Measurements from ENCODE around the gene HYKK. TPM values are rescaled to one million over a fixed set of nuclear protein-coding genes. Genes with fewer than 3 reads are reported as not detected.

Gene HYKK
- total and polyA plus RNA-seq, 2 of the 8 experiments (the other 6 are each of a cell fraction or from before 2014, with no cell fraction given), result 2.0 to 3.7 TPM

DNA sequence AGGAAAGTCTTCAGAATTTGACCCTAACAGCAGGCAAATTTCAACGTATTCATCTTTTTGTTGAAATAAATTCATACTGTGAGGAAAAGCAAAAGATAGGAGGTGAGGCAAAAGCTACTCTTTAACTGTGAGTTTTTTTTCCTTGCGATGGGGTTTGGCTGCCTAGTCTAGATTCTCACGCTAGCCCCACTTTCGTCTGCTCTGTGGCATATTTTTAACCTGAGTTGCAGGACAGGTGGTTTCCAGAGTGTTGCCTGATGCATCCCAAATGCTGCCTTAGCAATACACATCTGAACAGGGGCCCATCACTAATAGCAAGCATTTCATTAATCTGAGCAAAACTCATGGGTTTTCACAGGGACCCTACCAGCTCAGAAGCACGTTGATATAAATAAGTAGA, 44.5 kb downstream of the HYKK start:
- TF ChIP-seq SP4 (IDR thresholded peaks at IDR 0.05; ENCODE audit: low read length) (no peak), SP1 (IDR thresholded peaks at IDR 0.05; ENCODE audit: low read depth, low read length) (no peak), CBX8 (IDR thresholded peaks at IDR 0.05; ENCODE audit: borderline replicate concordance, low read depth, low read length) (no peak), EP300 (IDR thresholded peaks at IDR 0.05; ENCODE audit: borderline replicate concordance in 1 of 2, low read depth in 2 of 2, low read length in 2 of 2) (no peak), POLR2A (IDR thresholded peaks at IDR 0.05; ENCODE audit: control extremely low read depth in 1 of 2, low read depth in 2 of 2, low read length in 2 of 2) (no peak), RNF2 (IDR thresholded peaks at IDR 0.05; ENCODE audit: borderline replicate concordance, low read depth, low read length, missing control alignments, poor library complexity, severe bottlenecking) (no peak), CHD2 (IDR thresholded peaks at IDR 0.05; ENCODE audit: low read length) (no peak), TBP (IDR thresholded peaks at IDR 0.05; ENCODE audit: low read depth, low read length) (no peak)
- TF ChIP-seq, protein P1, sequence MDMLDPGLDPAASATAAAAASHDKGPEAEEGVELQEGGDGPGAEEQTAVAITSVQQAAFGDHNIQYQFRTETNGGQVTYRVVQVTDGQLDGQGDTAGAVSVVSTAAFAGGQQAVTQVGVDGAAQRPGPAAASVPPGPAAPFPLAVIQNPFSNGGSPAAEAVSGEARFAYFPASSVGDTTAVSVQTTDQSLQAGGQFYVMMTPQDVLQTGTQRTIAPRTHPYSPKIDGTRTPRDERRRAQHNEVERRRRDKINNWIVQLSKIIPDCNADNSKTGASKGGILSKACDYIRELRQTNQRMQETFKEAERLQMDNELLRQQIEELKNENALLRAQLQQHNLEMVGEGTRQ (IDR thresholded peaks at IDR 0.05; ENCODE audit: low read length), result no peak
- FAIRE-seq (no peak), DNase-seq (ENCODE audit: low read depth in 1 of 2, low spot score in 2 of 2) (no peak)
- Histone ChIP-seq H4K5ac (ENCODE audit: insufficient read length, low read depth, low read length) (no peak overlapping the region), H2BK120ac (replicated peaks; ENCODE audit: low read depth, low read length) (no peak overlapping the region), H3K18ac (ENCODE audit: extremely low read depth, low read length) (no peak overlapping the region), H4K91ac (replicated peaks; ENCODE audit: insufficient read length, low read length) (no peak overlapping the region), H3K79me2 (ENCODE audit: control insufficient read depth in 1 of 2, insufficient read depth in 2 of 2, low read length in 2 of 2) (no peaks in the 10 kb centered on the region), H3K27me3 (replicated peaks in 1 of 4; ENCODE audit: control insufficient read depth in 3 of 4, extremely low read depth in 1 of 4, insufficient read depth in 3 of 4, low read length in 3 of 4) (no peaks in the 10 kb centered on the region), H2AK5ac (ENCODE audit: low read depth, low read length) (no peak overlapping the region), H2BK5ac (ENCODE audit: low read depth, low read length) (no peak overlapping the region), H3K9ac (replicated peaks in 1 of 4; ENCODE audit: extremely low read depth in 1 of 4, low read depth in 3 of 4, low read length in 3 of 4) (no peak overlapping the region), H2AFZ (ENCODE audit: low read length) (no peak overlapping the region), H4K20me1 (replicated peaks in 1 of 2; ENCODE audit: control insufficient read depth in 1 of 2, insufficient read depth in 2 of 2, low read length in 2 of 2) (peaks cover 0 to 1% of the 10 kb centered on the region in 2 experiments), H3K23ac (ENCODE audit: insufficient read length) (no peak overlapping the region), H4K8ac (ENCODE audit: extremely low read depth, insufficient read depth, low read length) (no peak overlapping the region), H3K4me2 (ENCODE audit: insufficient read depth in 1 of 2, low read depth in 2 of 2, low read length in 2 of 2) (no peak overlapping the region), H2BK15ac (ENCODE audit: low read length) (no peak overlapping the region), H3K4me1 (replicated peaks in 1 of 4; ENCODE audit: control insufficient read depth in 3 of 4, insufficient read depth in 4 of 4, low read length in 3 of 4) (no peaks in the 10 kb centered on the region), H3K56ac (replicated peaks; ENCODE audit: insufficient read length, low read depth, low read length) (no peak overlapping the region), H3K9me3 (ENCODE audit: insufficient read depth in 2 of 2, low read depth in 1 of 2, low read length in 1 of 2) (no peaks in the 10 kb centered on the region), H3K36me3 (ENCODE audit: control insufficient read depth in 2 of 4, insufficient read depth in 4 of 4, low read length in 3 of 4) (peaks cover 12 to 39% (median 29%) of the 10 kb centered on the region in 4 experiments), H3K23me2 (ENCODE audit: low read depth, low read length) (no peaks in the 10 kb centered on the region), H3K27ac (ENCODE audit: low read depth, low read length) (no peak overlapping the region), H3K4ac (replicated peaks; ENCODE audit: insufficient read length, low read depth, low read length) (no peak overlapping the region), H2BK20ac (ENCODE audit: low read length) (no peak overlapping the region), H3K79me1 (ENCODE audit: low read depth, low read length) (no peaks in the 10 kb centered on the region), H3K4me3 (ENCODE audit: extremely low read depth in 1 of 4, insufficient read depth in 2 of 4, low read depth in 3 of 4, low read length in 4 of 4) (no peak overlapping the region), H3K14ac (ENCODE audit: insufficient read length) (no peak overlapping the region), H2BK12ac (ENCODE audit: low read depth, low read length) (no peak overlapping the region)
- ChIA-PET POLR2A (ENCODE audit: partially characterized antibody) (interaction anchor here (2.4 to 3.4 kb wide), 2 partner anchors 11 to 13 kb away, joined by 11 read pairs; partner anchors contain the start of genes CHRNA5 and PSMA4), CTCF (ENCODE audit: partially characterized antibody) (no interaction called here)
- 82% methylated on average over 5 of the region's 5 CpGs; no CpG with 5 or more reads in 1 of the 2 experiments for WGBS, 2 experiments (ENCODE audit: extremely low coverage in 1 of 2, insufficient coverage in 1 of 2, insufficient read length in 1 of 2, insufficient replicate concordance in 2 of 2, low coverage in 1 of 2, low lambda C conversion rate in 2 of 2, missing lambda C conversion rate in 1 of 2)
